Fibroblast of the aortic adventitia (primary cell): ENCODE results near the gene NSDHL. TPM values are rescaled to one million over a fixed set of nuclear protein-coding genes. Genes with fewer than 3 reads are reported as not detected.
"Not testable (repeated sequence)": the region's sequence is repeated elsewhere in the genome, so short reads cannot be mapped to it uniquely, and the experiment has no call there.

ENCODE experiments used
- DNase-seq: peaks from one replicate; pipeline ENCODE4 v3.0.0-alpha.2; 2010; ENCODE audit warnings: low read depth
- H3K4me3 ChIP-seq: 2 replicates; pipeline ENCODE4 v1.5.1; 2011; ENCODE audit warnings: low read depth, mild to moderate bottlenecking, control low read depth, low read length, moderate library complexity
- CTCF ChIP-seq: IDR thresholded peaks from 2 replicates; pipeline ENCODE4 v1.5.1; 2011; ENCODE audit warnings: mild to moderate bottlenecking, low read length, control low read depth, inconsistent platforms; ENCODE audit not compliant: insufficient read depth
- total RNA-seq: library from RNA; depleted of rRNA; stranded (reverse); fragments of >200 nt; gene quantifications from 2 replicates; pipeline ENCODE4 v1.2.3, GENCODE V29; 2012; ENCODE audit warnings: low replicate concordance

Gene NSDHL
- total RNA-seq, result 8.8 and 11.7 TPM in 2 replicates

GRCh38 chrX:152830312-152831305 is at the start of gene NSDHL, which contains the start of gene CETN2:
Gene NSDHL, plus strand, starts transcription at chrX:152831063. Its CDS starts 15,262 bp downstream, at chrX:152846325.
Gene CETN2, minus strand, starts transcription at chrX:152830757. Its CDS starts 47 bp downstream, at chrX:152830710.
- H3K4me3 ChIP-seq, result peak within 1 kb of the TSS; percentile 70
- DNase-seq, result peak; percentile 93
- no peak for TF ChIP-seq CTCF

GRCh38 chrX:152787062-152787461 is 43.8 kb upstream of the NSDHL start:
- not testable (repeated sequence) for H3K4me3 ChIP-seq, DNase-seq

- TF ChIP-seq CTCF, result no peak
- DNase-seq, result no peak
- H3K4me3 ChIP-seq, result no peak overlapping the region
Measured at GRCh38 chrX:152798945-152799344, 31.9 kb upstream of the NSDHL start.

GRCh38 chrX:152806035-152806434 is 24.8 kb upstream of the NSDHL start:
- no peak overlapping the region for H3K4me3 ChIP-seq
- no peak for TF ChIP-seq CTCF
- DNase-seq, result no peak

- H3K4me3 ChIP-seq, result no peak overlapping the region
- no peak for DNase-seq
- no peak for TF ChIP-seq CTCF
Measured at GRCh38 chrX:152810403-152810802, 20.5 kb upstream of the NSDHL start.

- no peak overlapping the region for H3K4me3 ChIP-seq
- DNase-seq, result no peak
- TF ChIP-seq CTCF, result no peak
Measured at GRCh38 chrX:152813206-152813605, 17.7 kb upstream of the NSDHL start.

GRCh38 chrX:152814048-152814447 is 16.8 kb upstream of the NSDHL start:
- TF ChIP-seq CTCF, result no peak
- DNase-seq, result no peak
- no peak overlapping the region for H3K4me3 ChIP-seq
